Activated CD8-positive, alpha-beta memory T cell treated with anti-CD3 and anti-CD28 coated beads, Interleukin-2, amount 50 U/mL, for 1 hour (primary cell): ENCODE data around the gene F5.

Source experiments
- DNase-seq: peaks from one replicate; pipeline ENCODE4 v3.0.0-alpha.2; 2020; ENCODE audit errors: extremely low read depth

F5 gene

GRCh38 chr1:169478094-169478672 is 108.1 kb downstream of the F5 start:
- no peak for DNase-seq

DNA sequence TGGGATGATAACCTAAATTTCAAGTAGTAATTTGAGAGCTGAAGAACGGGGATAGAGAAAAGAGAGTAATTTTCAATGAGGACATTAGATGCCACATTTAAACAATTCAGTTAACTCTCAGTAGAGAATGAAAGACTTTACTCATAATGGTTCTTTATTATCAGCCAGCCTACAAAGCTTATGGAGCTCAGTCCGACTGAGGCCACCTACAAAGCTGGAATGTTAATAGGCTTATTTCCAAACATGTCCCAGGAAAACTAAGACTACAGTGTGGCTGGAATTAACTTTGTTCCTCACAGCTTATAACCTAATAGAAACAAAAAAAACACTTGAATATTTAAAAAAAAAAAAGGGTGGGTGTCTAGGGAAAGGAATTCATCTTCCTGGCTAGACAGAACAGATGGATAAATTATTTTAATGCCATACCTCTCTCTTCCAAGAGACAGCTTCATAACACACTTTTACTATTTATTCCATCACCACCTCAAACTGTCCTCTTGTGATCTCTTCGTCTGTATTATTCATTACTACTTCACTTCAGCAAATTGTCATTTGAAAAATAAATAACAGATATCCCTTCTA is 110.4 kb downstream of the F5 start:
- no peak for DNase-seq

GRCh38 chr1:169474302-169474995 is 111.8 kb downstream of the F5 start:
- no peak for DNase-seq

DNA sequence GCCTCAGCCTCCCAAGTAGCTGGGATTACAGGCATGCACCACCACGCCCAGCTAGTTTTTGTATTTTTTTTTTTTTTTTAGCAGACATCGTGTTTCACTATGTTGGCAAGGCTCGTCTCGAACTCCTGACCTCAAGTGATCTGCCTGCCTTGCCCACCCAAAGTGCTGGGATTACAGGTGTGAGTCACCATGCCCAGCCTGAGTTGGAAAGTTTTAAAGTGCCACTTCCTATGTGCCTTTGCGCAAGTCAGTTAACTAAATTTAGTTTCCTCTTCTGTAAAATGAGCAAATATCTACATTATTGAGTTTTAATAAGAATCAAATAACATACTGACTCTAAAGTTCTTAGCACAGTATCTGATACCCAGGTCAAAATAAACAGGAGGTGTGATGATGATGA is 112.9 kb downstream of the F5 start:
- no peak for DNase-seq

- no peak for DNase-seq
These were observed 113.5 kb downstream of the F5 start for GRCh38 chr1:169472738-169473137.

GRCh38 chr1:169468982-169469381 is 117.3 kb downstream of the F5 start:
- no peak for DNase-seq

DNA sequence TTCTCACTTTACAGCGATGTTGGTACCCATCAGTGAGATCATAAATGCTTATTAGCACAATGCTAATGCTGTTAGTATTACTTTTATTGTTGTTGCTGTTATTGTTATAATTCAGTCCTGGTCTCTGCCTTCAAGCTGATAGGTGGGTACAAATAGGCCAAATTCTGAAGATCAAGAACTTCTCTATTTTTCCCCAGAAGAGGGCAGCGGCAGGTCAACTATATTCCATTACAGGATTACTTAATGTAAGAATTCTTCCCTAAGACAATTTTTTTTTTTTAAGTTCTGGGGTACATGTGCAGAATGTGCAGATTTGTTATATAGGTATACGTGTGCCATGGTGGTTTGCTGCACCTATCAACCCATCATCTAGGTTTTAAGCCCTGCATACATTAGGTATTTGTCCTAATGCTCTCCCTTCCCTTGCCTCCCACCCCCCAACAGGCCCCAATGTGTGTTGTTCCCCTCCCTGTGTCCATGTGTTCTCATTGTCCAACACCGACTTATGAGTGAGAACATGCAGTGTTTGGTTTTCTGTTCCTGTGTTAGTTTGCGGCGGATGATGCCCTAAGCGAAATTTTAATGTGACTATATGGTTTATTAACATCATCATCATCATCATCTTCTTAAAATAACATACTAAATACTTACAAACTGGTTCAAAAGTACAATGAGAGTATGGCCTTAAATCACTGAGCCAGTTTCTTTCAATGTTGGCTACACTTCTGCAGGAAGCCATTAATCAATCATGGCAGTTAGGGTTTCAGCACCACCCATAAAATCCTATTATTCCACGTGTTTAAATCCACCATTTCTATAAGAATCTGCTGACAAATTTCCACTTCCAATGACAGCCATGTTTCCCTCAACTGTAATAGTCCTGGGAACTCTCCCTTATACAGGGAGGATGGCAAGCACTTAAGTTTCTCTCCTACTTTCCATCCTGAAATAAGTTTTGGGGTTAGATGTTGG is 119.7 kb downstream of the F5 start:
- no peak for DNase-seq

DNA sequence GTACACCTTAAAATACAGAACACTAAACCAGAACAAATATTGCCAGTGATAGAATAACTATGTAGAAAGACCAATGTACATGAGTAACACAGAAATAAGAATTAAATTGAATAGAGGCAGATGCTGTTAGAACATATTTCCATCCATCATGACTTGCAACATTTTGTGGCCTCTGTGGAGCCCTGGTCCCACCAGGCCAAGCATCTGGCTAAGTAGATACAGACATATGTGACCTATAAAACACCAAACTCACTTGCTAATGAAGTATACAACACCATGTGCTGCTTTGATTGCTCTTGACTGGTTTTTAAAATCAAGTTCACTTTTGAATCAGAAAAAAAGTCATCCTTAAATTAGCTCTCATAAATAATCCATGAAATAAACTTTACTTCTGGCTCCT is 121.0 kb downstream of the F5 start:
- no peak for DNase-seq
